SK-N-SH (cell line): ENCODE data around the gene RPS6KB2.

Source experiments
- CTCF ChIP-seq: fragments of 200-600 bp; sonication (generic); IDR thresholded peaks from 2 replicates; pipeline ENCODE4 v1.6.1; 2017; ENCODE audit warnings: antibody characterized with exemption, mild to moderate bottlenecking, moderate library complexity
- EP300 ChIP-seq, 2 experiments: IDR thresholded peaks; 2 replicates each; pipeline versions ENCODE4 v1.4.0 to v1.6.1; 2012; ENCODE audit warnings: borderline replicate concordance in 1 of 2, low read depth in 1 of 2, low read length in 1 of 2
- EZH2phosphoT487 ChIP-seq: fragments of 200-600 bp; sonication (generic); IDR thresholded peaks from 2 replicates; pipeline ENCODE4 v1.6.1; 2017; ENCODE audit warnings: low read depth, mixed run types, mild to moderate bottlenecking, antibody characterized with exemption, moderate library complexity, borderline replicate concordance
- PBX3 ChIP-seq: IDR thresholded peaks from 2 replicates; pipeline ENCODE4; 2012
- RAD21 ChIP-seq: IDR thresholded peaks from 2 replicates; pipeline ENCODE4 v1.6.1; 2012; ENCODE audit warnings: mild to moderate bottlenecking, low read length
- TAF1 ChIP-seq: IDR thresholded peaks from 2 replicates; pipeline ENCODE4 v1.6.1; 2012; ENCODE audit warnings: low read depth, mild to moderate bottlenecking, low read length, moderate library complexity, borderline replicate concordance
- TEAD4 ChIP-seq: IDR thresholded peaks from 2 replicates; pipeline ENCODE4 v1.4.0; 2012; ENCODE audit warnings: mild to moderate bottlenecking, borderline replicate concordance; ENCODE audit not compliant: insufficient read depth
- YY1 ChIP-seq: IDR thresholded peaks from 2 replicates; pipeline ENCODE4 v1.4.0; 2012; ENCODE audit warnings: low read depth, mild to moderate bottlenecking
- ZBTB33 ChIP-seq: IDR thresholded peaks from 2 replicates; pipeline ENCODE4 v1.4.0; 2012; ENCODE audit warnings: low read depth, borderline replicate concordance

- no peak for TF ChIP-seq PBX3
- no peak for TF ChIP-seq RAD21
- no peak for TF ChIP-seq TEAD4
- no peak for TF ChIP-seq EP300 (IDR thresholded peaks at IDR 0.05; ENCODE audit: borderline replicate concordance in 1 of 2, low read depth in 1 of 2, low read length in 1 of 2)
- TF ChIP-seq ZBTB33, result no peak
- TF ChIP-seq EZH2phosphoT487, result no peak
- no peak for TF ChIP-seq YY1
- 0 out of 2 replicates have a peak, but pooled peaks have one; percentile 19 for TF ChIP-seq CTCF
- no peak for TF ChIP-seq TAF1
Observed at GRCh38 chr11:67400942-67401494, 27.3 kb upstream of the RPS6KB2 start.
